GF-D8 (cell line): ENCODE measurements around the gene STEAP3.
"Not testable (repeated sequence)": the region's sequence is repeated elsewhere in the genome, so short reads cannot be mapped to it uniquely, and the experiment has no call there.

Source experiments
- DNase-seq: peaks from one replicate; lab custom pipeline; 2025; lab: John Stamatoyannopoulos, UW

The STEAP3 gene

DNA sequence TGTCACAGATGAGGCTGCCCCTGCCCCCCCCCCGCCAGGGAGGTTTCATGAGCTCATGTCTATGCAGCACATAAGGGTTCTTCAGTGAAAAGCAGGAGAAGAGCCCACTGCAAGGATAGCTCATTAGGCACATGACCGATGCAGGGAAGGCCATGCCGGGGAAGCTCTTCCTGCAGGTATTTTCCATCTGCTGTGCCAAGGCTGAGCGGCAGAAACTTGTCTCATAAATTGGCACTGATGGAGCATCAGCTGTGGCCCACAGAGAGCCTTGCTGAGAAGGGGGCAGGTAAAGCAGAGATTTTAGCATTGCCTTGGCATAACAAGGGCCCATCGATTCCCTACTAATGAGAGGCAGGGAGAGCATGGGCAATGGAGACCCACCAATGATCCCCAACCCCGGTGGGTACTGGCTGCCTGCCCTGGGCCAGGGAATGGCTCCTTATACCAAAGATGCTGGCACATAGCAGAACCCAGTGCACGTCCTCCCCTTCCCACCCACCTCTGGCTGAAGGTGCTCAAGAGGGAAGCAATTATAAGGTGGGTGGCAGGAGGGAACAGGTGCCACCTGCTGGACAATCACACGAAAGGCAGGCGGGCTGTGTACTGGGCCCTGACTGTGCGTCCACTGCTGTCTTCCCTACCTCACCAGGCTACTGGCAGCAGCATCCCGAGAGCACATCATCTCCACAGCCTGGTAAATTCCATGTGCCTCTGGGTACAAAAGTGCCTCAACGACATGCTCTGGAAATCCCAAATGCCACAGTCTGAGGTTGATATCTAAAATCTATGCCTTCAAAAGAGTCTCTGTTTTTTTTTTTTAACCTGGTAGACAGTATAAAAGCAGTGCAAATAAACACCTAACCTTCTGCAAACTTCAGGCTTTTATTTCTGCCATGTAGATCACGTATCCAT lies 41.4 kb downstream of the STEAP3 start:
- DNase-seq, result no peak

DNA sequence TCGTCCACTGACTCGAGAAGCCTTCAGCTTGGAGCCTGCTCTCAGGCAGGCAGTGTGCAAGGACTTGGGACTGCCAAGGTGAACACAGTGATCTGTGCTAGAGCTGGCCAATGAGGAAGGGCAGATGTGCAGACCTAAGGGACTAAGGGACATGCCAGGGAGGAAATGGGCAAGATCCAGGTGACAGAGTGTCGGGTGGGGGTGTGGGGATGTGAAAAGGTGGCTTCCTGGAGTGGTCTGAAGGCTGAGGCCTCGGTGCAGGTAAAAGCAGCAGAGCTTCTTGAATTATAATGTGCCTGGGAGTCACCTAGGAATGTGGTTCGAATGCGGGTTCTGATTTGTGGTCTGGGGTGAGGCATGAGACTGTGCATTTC lies 42.0 kb downstream of the STEAP3 start:
- DNase-seq, result no peak

DNA sequence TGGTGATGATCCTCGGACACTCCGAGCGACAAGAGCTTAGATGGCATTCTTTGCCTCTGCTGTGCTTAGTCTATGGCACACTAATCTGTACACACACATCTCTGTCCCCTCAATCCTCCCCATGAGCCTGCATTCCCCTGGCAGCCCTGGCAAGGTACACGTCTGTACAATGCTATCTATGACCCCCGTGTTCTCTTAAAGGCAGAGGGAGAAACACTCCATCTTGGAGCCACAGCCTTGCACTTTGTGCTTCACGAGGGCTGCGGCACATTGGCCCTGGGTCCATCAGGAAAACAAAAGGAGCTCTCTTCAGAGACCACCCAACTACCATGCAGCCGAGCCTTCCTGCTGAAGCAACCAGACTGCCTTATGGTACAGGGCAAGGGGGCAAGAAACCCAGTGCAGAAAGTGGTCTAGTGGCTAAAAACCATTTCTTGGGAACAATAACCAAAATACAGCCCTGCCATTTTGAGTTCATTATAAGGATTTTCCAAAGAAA lies 42.5 kb downstream of the STEAP3 start:
- no peak for DNase-seq

DNA sequence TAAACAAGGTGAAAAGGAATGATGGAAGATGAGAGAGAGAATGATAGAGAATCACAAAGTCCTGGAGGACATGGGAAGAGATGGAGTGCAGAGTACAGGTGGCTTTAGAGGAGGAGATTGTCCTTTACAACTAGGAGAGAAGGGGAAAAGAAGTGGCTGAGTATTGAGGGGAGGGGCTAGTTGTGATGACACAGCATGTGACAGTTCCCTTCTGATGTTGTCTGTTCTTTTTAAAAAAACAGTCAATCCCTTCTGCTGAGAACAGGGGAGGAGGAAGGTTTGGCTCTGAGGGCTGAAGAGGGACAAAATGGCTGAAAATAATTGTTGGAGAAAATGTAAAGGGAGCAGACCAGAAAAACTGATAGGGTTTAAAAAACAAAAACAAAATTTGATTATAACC lies 44.0 kb downstream of the STEAP3 start:
- DNase-seq, result no peak

DNA sequence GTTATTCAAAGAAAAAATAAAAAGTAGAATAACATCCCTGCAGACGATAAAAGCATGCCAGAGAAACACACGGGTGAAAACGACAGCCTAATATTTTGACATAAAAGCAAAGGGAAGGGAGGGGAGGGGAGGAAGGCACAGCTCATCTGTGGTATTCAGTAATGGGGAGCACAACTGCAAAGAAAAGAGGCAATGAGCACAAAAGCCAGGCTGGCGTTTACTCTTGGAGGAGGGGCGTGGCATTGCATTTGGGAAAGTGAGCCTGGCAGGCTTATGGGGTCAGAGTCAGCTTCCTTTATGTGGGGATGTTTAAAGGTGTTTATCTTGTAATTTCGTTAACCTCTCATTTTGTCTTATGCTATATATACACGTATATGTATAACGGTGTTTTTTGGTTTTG lies 53.2 kb downstream of the STEAP3 start:
- DNase-seq, result no peak

GRCh38 chr2:119278385-119278784 lies 54.8 kb downstream of the STEAP3 start:
- not testable (repeated sequence) for DNase-seq

GRCh38 chr2:119278946-119279345 lies 55.3 kb downstream of the STEAP3 start:
- no peak for DNase-seq

- DNase-seq, result no peak
Observed at GRCh38 chr2:119279666-119280065, 56.0 kb downstream of the STEAP3 start.

GRCh38 chr2:119280680-119281079 lies 57.0 kb downstream of the STEAP3 start:
- DNase-seq, result no peak

GRCh38 chr2:119282146-119282995 lies 58.7 kb downstream of the STEAP3 start:
- no peak for DNase-seq

GRCh38 chr2:119282996-119283511 lies 59.4 kb downstream of the STEAP3 start:
- no peak for DNase-seq

DNA sequence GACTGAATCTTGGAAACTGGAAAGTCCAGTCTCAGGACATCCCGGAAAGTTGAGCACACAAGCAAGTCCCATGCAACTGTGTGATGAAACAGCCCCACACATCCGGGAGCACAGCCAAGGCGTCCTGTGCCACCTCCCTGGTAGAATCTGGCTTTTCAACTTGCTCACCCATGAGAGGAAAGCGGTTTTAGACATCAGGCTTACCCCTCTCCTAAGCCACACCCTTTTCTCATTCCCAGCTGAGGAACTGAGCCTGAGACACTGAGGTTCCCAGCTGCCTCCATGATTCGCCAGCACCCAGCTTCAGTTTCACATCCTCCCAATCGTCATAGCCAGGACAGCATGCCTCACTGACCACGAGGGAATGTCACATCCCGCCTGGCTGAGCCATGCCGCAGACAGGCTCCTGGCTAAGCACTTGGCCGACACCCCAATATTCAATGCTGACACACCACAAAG lies 60.3 kb downstream of the STEAP3 start:
- DNase-seq, result no peak

DNA sequence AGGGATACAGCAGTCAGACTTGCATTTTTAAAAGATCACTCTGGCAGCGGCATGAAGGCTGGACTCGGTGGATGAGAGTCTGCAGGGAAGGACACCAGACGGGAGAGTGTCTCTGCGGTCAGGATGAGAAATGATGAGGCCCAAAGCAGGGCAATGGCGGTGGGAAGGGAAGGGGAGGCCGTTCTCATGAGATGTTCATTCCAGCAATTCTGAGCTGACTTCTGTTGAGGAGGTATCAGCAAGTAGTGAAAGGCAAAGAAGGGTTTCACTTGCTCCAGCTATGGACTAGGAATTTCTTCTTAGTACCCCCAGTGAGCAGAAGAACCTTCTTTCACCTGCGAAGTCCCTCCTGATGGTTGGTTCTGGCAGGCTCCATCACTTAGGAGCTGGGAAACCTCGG lies 63.0 kb downstream of the STEAP3 start:
- DNase-seq, result no peak

- no peak for DNase-seq
Observed at GRCh38 chr2:119288576-119288975, 64.9 kb downstream of the STEAP3 start.

GRCh38 chr2:119289093-119289492 lies 65.5 kb downstream of the STEAP3 start:
- DNase-seq, result no peak

DNA sequence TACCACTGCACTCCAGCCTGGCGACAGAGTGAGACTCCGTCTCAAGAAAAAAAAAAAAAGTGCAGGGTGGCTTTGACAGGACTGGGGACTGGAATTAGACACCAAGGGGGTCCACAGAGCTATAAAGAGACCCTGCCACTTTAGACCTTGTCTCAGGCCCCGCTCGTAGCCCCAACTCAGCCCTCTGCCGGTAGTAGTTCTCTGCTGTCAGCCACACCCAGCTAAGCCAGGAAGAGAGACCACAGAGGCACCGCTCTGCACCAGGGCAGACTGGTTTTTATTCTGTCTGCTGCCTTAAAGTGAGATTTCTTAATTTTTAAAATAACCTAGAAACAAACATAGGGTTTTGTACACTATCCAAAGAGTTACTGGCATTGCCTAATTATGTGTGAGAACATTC lies 66.0 kb downstream of the STEAP3 start:
- DNase-seq, result no peak

GRCh38 chr2:119290859-119291587 lies 67.4 kb downstream of the STEAP3 start:
- DNase-seq, result peak; percentile 9

DNA sequence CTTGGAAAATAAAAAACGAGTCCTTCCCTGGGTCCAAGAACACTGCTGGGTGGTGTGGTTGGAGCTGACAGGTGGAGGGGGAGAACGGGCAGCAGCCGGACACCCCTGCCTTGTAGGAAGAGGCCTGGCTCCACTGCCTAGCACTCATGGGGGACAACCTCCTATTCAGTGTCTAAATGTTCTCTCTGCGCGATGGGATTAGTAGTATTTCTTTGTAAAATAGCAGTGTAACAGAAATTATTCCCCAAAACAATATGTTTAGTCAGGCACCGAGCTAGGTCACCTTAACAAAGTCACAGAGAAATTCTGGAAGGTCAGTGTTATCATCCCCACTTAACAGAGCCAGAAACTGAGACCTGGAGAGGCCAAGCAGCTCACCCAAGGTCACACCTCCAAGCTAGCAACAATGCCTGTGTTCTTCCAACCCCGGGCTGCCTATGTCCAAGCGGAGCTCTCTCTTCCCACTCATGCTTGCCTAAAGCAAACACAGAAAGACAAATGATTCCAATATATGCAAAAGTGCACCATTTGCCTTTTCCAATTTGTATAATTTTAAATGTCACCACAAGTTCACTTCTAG lies 68.0 kb downstream of the STEAP3 start:
- DNase-seq, result no peak

GRCh38 chr2:119292226-119292625 lies 68.6 kb downstream of the STEAP3 start:
- no peak for DNase-seq

- no peak for DNase-seq
Observed at GRCh38 chr2:119293254-119293653, 69.6 kb downstream of the STEAP3 start.

- DNase-seq, result no peak
Observed at GRCh38 chr2:119293900-119294299, 70.3 kb downstream of the STEAP3 start.
